Stimulated activated CD8-positive, alpha-beta memory T cell treated with anti-CD3 and anti-CD28 coated beads, Interleukin-15, amount 100 ng/mL, for 1 hour (primary cell): ENCODE results near the gene TMEM107.
"Not testable (repeated sequence)": the region's sequence is repeated elsewhere in the genome, so short reads cannot be mapped to it uniquely, and the experiment has no call there.

Experiments
- DNase-seq: peaks from one replicate; pipeline ENCODE4 v3.0.0-alpha.2; 2020; ENCODE audit warnings: low read depth

Gene TMEM107

GRCh38 chr17:8189711-8190477, 13.7 kb upstream of the TMEM107 start, which contains the start of gene BORCS6:
TSS of gene BORCS6 (minus strand) at chr17:8190180. CDS start at chr17:8190140, 40 bp downstream.
- DNase-seq: peak; percentile 82

GRCh38 chr17:8189041-8189710, 13.0 kb upstream of the TMEM107 start:
- no peak for DNase-seq

GRCh38 chr17:8188263-8188839, 12.2 kb upstream of the TMEM107 start:
- DNase-seq: no peak

- DNase-seq: peak; percentile 87
Measured at GRCh38 chr17:8187517-8188262, 11.5 kb upstream of the TMEM107 start.

- peak; percentile 83 for DNase-seq
Measured at GRCh38 chr17:8186787-8187516, 10.8 kb upstream of the TMEM107 start.

GRCh38 chr17:8186446-8186786, 10.2 kb upstream of the TMEM107 start:
- DNase-seq: no peak

GRCh38 chr17:8185582-8186445, 9.6 kb upstream of the TMEM107 start:
- peak; percentile 87 for DNase-seq

- DNase-seq: no peak
Measured at GRCh38 chr17:8176998-8177731, 985 bp upstream of the TMEM107 start.

- DNase-seq: no peak
Measured at GRCh38 chr17:8175795-8176196, 384 bp downstream of the TMEM107 start.

- no peak for DNase-seq
Measured at GRCh38 chr17:8173871-8174322, 2.3 kb downstream of the TMEM107 start.

- no peak for DNase-seq
Measured at GRCh38 chr17:8173056-8173870, 2.9 kb downstream of the TMEM107 start.

- DNase-seq: not testable (repeated sequence)
Measured at GRCh38 chr17:8170186-8170585, 6.0 kb downstream of the TMEM107 start.

- no peak for DNase-seq
Measured at GRCh38 chr17:8167526-8167925, 8.7 kb downstream of the TMEM107 start.

GRCh38 chr17:8166731-8167130, 9.4 kb downstream of the TMEM107 start:
- DNase-seq: no peak

- DNase-seq: no peak
Measured at GRCh38 chr17:8164815-8165131, 11.4 kb downstream of the TMEM107 start.

GRCh38 chr17:8163978-8164814, 12.0 kb downstream of the TMEM107 start:
- no peak for DNase-seq

GRCh38 chr17:8162997-8163977, 12.9 kb downstream of the TMEM107 start:
- no peak for DNase-seq
